HepG2 (cell line): ENCODE measurements around the gene KIN. TPM values are rescaled to one million over a fixed set of nuclear protein-coding genes. Genes with fewer than 3 reads are reported as not detected.

ENCODE experiments used
- BCLAF1 ChIP-seq: fragments of 450-650 bp; IDR thresholded peaks from 2 replicates; pipeline ENCODE4 v1.6.1; 2017; ENCODE audit warnings: mild to moderate bottlenecking
- FOXA3 ChIP-seq: IDR thresholded peaks from 2 replicates; pipeline ENCODE4 v1.6.1; 2016; ENCODE audit warnings: missing genetic modification reagents, missing compliant biosample characterization
- MIER2 ChIP-seq: IDR thresholded peaks from 2 replicates; pipeline ENCODE4 v1.6.1; 2016; ENCODE audit warnings: missing biosample characterization, missing genetic modification reagents
- MIXL1 ChIP-seq: IDR thresholded peaks from 2 replicates; pipeline ENCODE4 v1.6.1; 2016
- MLXIP ChIP-seq: sonication (generic); formaldehyde crosslinking; IDR thresholded peaks from 2 replicates; pipeline ENCODE4 v1.9.0; 2021; ENCODE audit warnings: missing genetic modification reagents, borderline replicate concordance
- PATZ1 ChIP-seq: sonication (generic); formaldehyde crosslinking; IDR thresholded peaks from 2 replicates; pipeline ENCODE4 v1.4.0; 2020; ENCODE audit warnings: missing genetic modification reagents
- SMAD3 ChIP-seq: sonication (generic); formaldehyde crosslinking; IDR thresholded peaks from 2 replicates; pipeline ENCODE4 v1.4.0; 2020; ENCODE audit warnings: missing genetic modification reagents
- USF2 ChIP-seq, 2 experiments: sonication (generic) in 1 of 2; formaldehyde crosslinking in 1 of 2; IDR thresholded peaks; 2 replicates each; pipeline versions ENCODE4 v1.5.1 to v1.6.1; 2011 to 2020; ENCODE audit warnings: borderline replicate concordance in 1 of 2, low read depth in 1 of 2, low read length in 1 of 2, mild to moderate bottlenecking in 1 of 2, missing genetic modification reagents in 1 of 2, moderate library complexity in 1 of 2
- ZNF10 ChIP-seq: sonication (generic); formaldehyde crosslinking; IDR thresholded peaks from 2 replicates; pipeline ENCODE4 v1.4.0; 2020; ENCODE audit warnings: mild to moderate bottlenecking, low read depth, missing genetic modification reagents, borderline replicate concordance
- ZNF235 ChIP-seq: sonication (generic); formaldehyde crosslinking; IDR thresholded peaks from 2 replicates; pipeline ENCODE4 v1.8.1; 2023; ENCODE audit warnings: mild to moderate bottlenecking, missing genetic modification reagents, borderline replicate concordance
- ZNF496 ChIP-seq: sonication (generic); formaldehyde crosslinking; IDR thresholded peaks from 2 replicates; pipeline ENCODE4 v1.8.1; 2023; ENCODE audit warnings: mild to moderate bottlenecking, moderate library complexity, missing genetic modification reagents; ENCODE audit not compliant: insufficient replicate concordance
- ZNF639 ChIP-seq: conservative IDR thresholded peaks from 2 replicates; pipeline ENCODE4 v1.6.1; 2018; ENCODE audit warnings: missing genetic modification reagents
- ZNF800 ChIP-seq: sonication (generic); formaldehyde crosslinking; IDR thresholded peaks from 2 replicates; pipeline ENCODE4 v1.4.0; 2020; ENCODE audit warnings: missing genetic modification reagents
- polyA plus RNA-seq, 8 experiments: library from polyadenylated mRNA; depleted of rRNA in 3 of 8; stranded (reverse) in 7 of 8; unstranded in 1 of 8; fragments of >200 nt; fragmentation: Illumina TruSeq in 4 of 8; extraction: Trizol in 4 of 8; gene quantifications; 2 replicates each; pipeline versions ENCODE4 v1.2.1 to v1.2.3, GENCODE V29; 2011 to 2016; ENCODE audit warnings: low read depth in 4 of 8, missing spikeins in 1 of 8, mixed read lengths in 1 of 8; ENCODE audit not compliant: insufficient read depth in 1 of 8
- total RNA-seq, 5 experiments: library from RNA; depleted of rRNA; stranded (reverse); fragments of >200 nt; fragmentation: Illumina TruSeq; extraction: Trizol; gene quantifications; 2 replicates each; pipeline ENCODE4 v1.2.3, GENCODE V29; 2016; ENCODE audit warnings: low read depth in 1 of 5

KIN gene
- total and polyA plus RNA-seq, 2 of the 13 experiments (the other 11 are each of a cell fraction or from before 2014, with no cell fraction given): 4.9 to 23.2 TPM

- TF ChIP-seq PATZ1 (CRISPR knock-in tag) (peak; percentile 18; the same call in 1 of the 2 replicates), BCLAF1 (no peak), MIXL1 (CRISPR knock-in tag) (no peak), ZNF10 (CRISPR knock-in tag) (no peak), ZNF235 (CRISPR knock-in tag) (no peak), MIER2 (CRISPR knock-in tag) (no peak), ZNF800 (CRISPR knock-in tag) (no peak), USF2 (IDR thresholded peaks at IDR 0.05; ENCODE audit: low read depth, low read length) (no peak), USF2 (CRISPR knock-in tag; IDR thresholded peaks at IDR 0.05; ENCODE audit: borderline replicate concordance) (no peak), ZNF639 (CRISPR knock-in tag) (no peak), ZNF496 (CRISPR knock-in tag) (no peak), SMAD3 (no peak), FOXA3 (CRISPR knock-in tag) (peak; percentile 6; the same call in 1 of the 2 replicates), MLXIP (CRISPR knock-in tag) (no peak)
Measured at GRCh38 chr10:7704071-7705016, 83.4 kb downstream of the KIN start (continued).
